IMR-90 (cell line): Measurements from ENCODE around the gene ARPC4. TPM values are rescaled to one million over a fixed set of nuclear protein-coding genes. Genes with fewer than 3 reads are reported as not detected.

Experiments used
- ATAC-seq: fragments of 200-7000 bp; cut with Tn5 transposase; 2 replicates; pipeline ENCODE4 v1.9.1; 2020; ENCODE audit warnings: low read depth, mild to moderate bottlenecking, moderate library complexity
- BruUV-seq: library from RNA; stranded (reverse); fragments of 400-500 nt; replicated peaks from 2 replicates; lab custom pipeline; 2021; lab: Mats Ljungman, UMichigan
- CTCF ChIA-PET: fragments of 300-600 bp; formaldehyde crosslinking; extraction: SDS; loops from one replicate; lab custom pipeline; 2021; ENCODE audit warnings: antibody characterized with exemption; lab: Yijun Ruan, JAX
- POLR2A ChIA-PET: fragments of 300-600 bp; sonication (Branson Sonifier 250); formaldehyde crosslinking; loops from one replicate; lab custom pipeline; 2022; ENCODE audit warnings: antibody characterized with exemption; ENCODE audit not compliant: unreplicated experiment; lab: Charles Lee
- DNase-seq: peaks from one replicate; pipeline ENCODE4 v3.0.0; 2013
- H2AFZ ChIP-seq: replicated peaks from 2 replicates; pipeline ENCODE3; 2013; ENCODE audit warnings: low read length, mild to moderate bottlenecking; ENCODE audit not compliant: poor library complexity
- H2AK5ac ChIP-seq: 2 replicates; pipeline ENCODE4 v1.6.1; 2013; ENCODE audit warnings: low read depth, low read length, inconsistent platforms
- H2AK9ac ChIP-seq: replicated peaks from 2 replicates; pipeline ENCODE3; 2013; ENCODE audit warnings: mild to moderate bottlenecking, low read depth, low read length, moderate library complexity; ENCODE audit not compliant: poor library complexity
- H2BK120ac ChIP-seq: 2 replicates; pipeline ENCODE4 v1.6.1; 2013; ENCODE audit warnings: low read depth, low read length, inconsistent platforms
- H2BK15ac ChIP-seq: 3 replicates; pipeline ENCODE4 v1.6.1; 2013; ENCODE audit warnings: low read depth, low read length, inconsistent platforms
- H2BK20ac ChIP-seq: 2 replicates; pipeline ENCODE4 v1.6.1; 2013; ENCODE audit warnings: low read depth, mild to moderate bottlenecking, inconsistent platforms, low read length, moderate library complexity
- H2BK5ac ChIP-seq: 2 replicates; pipeline ENCODE4 v1.6.1; 2013; ENCODE audit warnings: mild to moderate bottlenecking, low read depth, low read length, inconsistent platforms; ENCODE audit not compliant: poor library complexity, severe bottlenecking
- H3K14ac ChIP-seq: replicated peaks from 2 replicates; pipeline ENCODE4 v1.6.1; 2013; ENCODE audit warnings: low read depth, low read length, inconsistent platforms
- H3K18ac ChIP-seq: 2 replicates; pipeline ENCODE4 v1.6.1; 2013; ENCODE audit warnings: low read depth, low read length, control low read depth
- H3K23ac ChIP-seq: 2 replicates; pipeline ENCODE4 v1.6.1; 2013; ENCODE audit warnings: low read depth, low read length, inconsistent platforms
- H3K27ac ChIP-seq: 2 replicates; pipeline ENCODE4 v1.5.1; 2013; ENCODE audit warnings: mild to moderate bottlenecking, control low read depth, low read length; ENCODE audit not compliant: insufficient read depth
- H3K27me3 ChIP-seq: 2 replicates; pipeline ENCODE4 v1.6.1; 2013; ENCODE audit warnings: low read length; ENCODE audit not compliant: control insufficient read depth, insufficient read depth
- H3K36me3 ChIP-seq: 2 replicates; pipeline ENCODE4 v1.6.1; 2013; ENCODE audit warnings: low read length, mixed read lengths; ENCODE audit not compliant: control insufficient read depth, insufficient read depth
- H3K4ac ChIP-seq: 2 replicates; pipeline ENCODE4 v1.6.1; 2013; ENCODE audit warnings: low read depth, low read length, inconsistent platforms
- H3K4me1 ChIP-seq: 2 replicates; pipeline ENCODE4 v1.6.1; 2013; ENCODE audit warnings: low read length, mixed read lengths; ENCODE audit not compliant: control insufficient read depth, insufficient read depth
- H3K4me2 ChIP-seq: 2 replicates; pipeline ENCODE4 v1.6.1; 2013; ENCODE audit warnings: low read depth, mild to moderate bottlenecking, control low read depth, low read length, moderate library complexity
- H3K4me3 ChIP-seq: 2 replicates; pipeline ENCODE4 v1.5.1; 2013; ENCODE audit warnings: low read depth, mild to moderate bottlenecking, control low read depth, low read length, moderate library complexity; ENCODE audit not compliant: insufficient read depth
- H3K56ac ChIP-seq: 2 replicates; pipeline ENCODE4 v1.6.1; 2013; ENCODE audit warnings: low read length, inconsistent platforms; ENCODE audit not compliant: insufficient read depth; ENCODE audit errors: extremely low read depth
- H3K79me1 ChIP-seq, 2 experiments: 2 replicates each; pipeline ENCODE4 v1.6.1; 2013; ENCODE audit warnings: low read length in 2 of 2, inconsistent platforms in 1 of 2, low read depth in 1 of 2
- H3K9ac ChIP-seq: 2 replicates; pipeline ENCODE4 v1.6.1; 2013; ENCODE audit warnings: low read depth, low read length, control low read depth
- H3K9me1 ChIP-seq: 2 replicates; pipeline ENCODE4 v1.6.1; 2013; ENCODE audit warnings: low read length, inconsistent platforms; ENCODE audit not compliant: insufficient read depth
- H3K9me3 ChIP-seq: 2 replicates; pipeline ENCODE4 v1.6.1; 2013; ENCODE audit warnings: low read length; ENCODE audit not compliant: control insufficient read depth, insufficient read depth
- H4K20me1 ChIP-seq: 2 replicates; pipeline ENCODE4 v1.6.1; 2013; ENCODE audit warnings: low read length, inconsistent platforms; ENCODE audit not compliant: insufficient read depth
- H4K5ac ChIP-seq: 2 replicates; pipeline ENCODE4 v1.6.1; 2013; ENCODE audit warnings: mild to moderate bottlenecking, low read depth, low read length, control low read depth
- H4K8ac ChIP-seq, 2 experiments: 2 replicates each; pipeline ENCODE4 v1.6.1; 2013; ENCODE audit warnings: low read depth in 2 of 2, low read length in 2 of 2, control low read depth in 1 of 2, inconsistent platforms in 1 of 2
- H4K91ac ChIP-seq: 2 replicates; pipeline ENCODE4 v1.6.1; 2013; ENCODE audit warnings: low read depth, low read length, inconsistent platforms; ENCODE audit not compliant: insufficient read depth
- BHLHE40 ChIP-seq: fragments of 150-350 bp; IDR thresholded peaks from 2 replicates; pipeline ENCODE4 v1.6.1; 2016; ENCODE audit warnings: mild to moderate bottlenecking, low read depth, low read length
- CEBPB ChIP-seq: IDR thresholded peaks from 2 replicates; pipeline ENCODE4 v1.6.1; 2012; ENCODE audit warnings: low read depth, low read length, improper control_type of control experiment
- CHD1 ChIP-seq: IDR thresholded peaks from 2 replicates; pipeline ENCODE4 v1.6.1; 2012; ENCODE audit warnings: low read depth, low read length, improper control_type of control experiment
- FOS ChIP-seq: fragments of 150-350 bp; IDR thresholded peaks from 2 replicates; pipeline ENCODE4 v1.6.1; 2016; ENCODE audit warnings: low read depth, low read length
- MAFK ChIP-seq: IDR thresholded peaks from 2 replicates; pipeline ENCODE4 v1.6.1; 2012; ENCODE audit warnings: low read depth, low read length, improper control_type of control experiment
- MAZ ChIP-seq: IDR thresholded peaks from 2 replicates; pipeline ENCODE4 v1.6.1; 2012; ENCODE audit warnings: low read depth, mild to moderate bottlenecking, low read length, improper control_type of control experiment, moderate library complexity, borderline replicate concordance
- NFE2L2 ChIP-seq: fragments of 150-350 bp; IDR thresholded peaks from 2 replicates; pipeline ENCODE4 v1.6.1; 2016; ENCODE audit warnings: low read depth, mild to moderate bottlenecking, low read length
- RAD21 ChIP-seq: IDR thresholded peaks from 2 replicates; pipeline ENCODE4 v1.6.1; 2012; ENCODE audit warnings: low read length, improper control_type of control experiment
- RFX5 ChIP-seq: IDR thresholded peaks from 2 replicates; pipeline ENCODE4 v1.8.0; 2012; ENCODE audit warnings: low read depth, mild to moderate bottlenecking, low read length, moderate library complexity
- SMC3 ChIP-seq: fragments of 150-350 bp; IDR thresholded peaks from 2 replicates; pipeline ENCODE4 v1.6.1; 2016; ENCODE audit warnings: low read depth, mild to moderate bottlenecking, antibody characterized with exemption, low read length, moderate library complexity
- USF2 ChIP-seq: fragments of 150-350 bp; IDR thresholded peaks from 2 replicates; pipeline ENCODE4 v1.6.1; 2017; ENCODE audit warnings: mild to moderate bottlenecking, antibody characterized with exemption, low read length, low read depth
- WGBS, 2 experiments: methylation state at CpG; one replicate each; pipeline versions ENCODE4 v1.1.5 to v1.1.7; 2013; ENCODE audit warnings: missing lambda C conversion rate in 2 of 2; ENCODE audit not compliant: insufficient read length in 1 of 2; ENCODE audit errors: extremely low coverage in 2 of 2; 5-methylcytosine and 5-hydroxymethylcytosine counted together
- dilution Hi-C: fragments of 300-500 bp; cut with HindIII; formaldehyde crosslinking; loops from one replicate; pipeline ENCODE4 v1.14.3; 2018; ENCODE audit warnings: low sequenced_read_pairs; ENCODE audit not compliant: unreplicated experiment
- in situ Hi-C: fragments of 300-500 bp; cut with MboI; formaldehyde crosslinking; loops from 3 replicates; pipeline ENCODE4 v1.14.3; 2019; ENCODE audit warnings: low sequenced_read_pairs, inconsistent platforms, mixed read lengths
- intact Hi-C: fragments of 100-400 bp; cut with micrococcal nuclease; formaldehyde crosslinking; loops from 2 replicates; pipeline ENCODE4 v1.10.0; 2022
- polyA plus RNA-seq, 3 experiments: library from polyadenylated mRNA; depleted of rRNA; stranded (reverse); fragments of >200 nt; gene quantifications; 2 replicates each; pipeline ENCODE4 v1.2.3, GENCODE V29; 2012; ENCODE audit warnings: low replicate concordance in 1 of 3
- total RNA-seq: library from RNA; depleted of rRNA; stranded (reverse); fragments of >200 nt; gene quantifications from 2 replicates; pipeline ENCODE4 v1.2.3, GENCODE V29; 2012
- TF ChIP-seq, protein P1 (sequence below): fragments of 150-350 bp; IDR thresholded peaks from 2 replicates; pipeline ENCODE4 v1.6.1; 2016; ENCODE audit warnings: low read depth, mild to moderate bottlenecking, low read length, moderate library complexity, borderline replicate concordance
- TF ChIP-seq, protein P2 (sequence below): conservative IDR thresholded peaks from 2 replicates; pipeline ENCODE4 v1.5.1; 2012; ENCODE audit warnings: mild to moderate bottlenecking, low read depth, low read length, improper control_type of control experiment

The ARPC4 gene
- total and polyA plus RNA-seq, 2 of the 4 experiments (the other 2 are of a cell fraction) = 188 to 383 TPM

DNA sequence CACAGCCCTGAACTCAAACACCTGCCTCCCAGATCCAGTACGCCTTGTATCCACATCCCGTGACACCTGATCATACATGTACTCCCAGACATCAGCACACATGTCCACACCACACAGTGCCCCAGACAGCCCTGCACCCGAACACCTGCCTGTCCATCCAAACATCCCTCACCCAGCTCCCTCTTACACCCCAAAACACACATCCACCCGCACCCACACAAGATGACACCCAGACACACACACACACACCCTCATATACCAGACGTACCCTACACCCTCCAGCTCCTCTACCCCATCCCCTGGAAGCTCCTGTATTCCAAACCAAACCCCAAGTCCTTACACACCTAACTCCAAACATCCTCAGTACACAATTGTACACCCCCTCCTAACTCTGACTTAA, 23.9 kb upstream of the ARPC4 start:
- peak overlapping the region; percentile 96 for H2AK5ac ChIP-seq
- intact Hi-C loops (no loop called here), in situ Hi-C loops (no loop called here), dilution Hi-C loops (no loop called here)
- no TSS peak for BruUV-seq
- 0 out of 2 replicates have a peak overlapping the region, but pooled peaks have one; percentile 25 for H4K5ac ChIP-seq
- 0 out of 3 replicates have a peak overlapping the region, but pooled peaks have one; percentile 48 for H2BK15ac ChIP-seq
- no peaks in the 10 kb centered on the region for H3K9me3 ChIP-seq
- H3K27ac ChIP-seq = peak overlapping the region; percentile 46; the same call in 1 of the 2 replicates
- peak overlapping the region; percentile 60; the same call in 1 of the 2 replicates for H3K23ac ChIP-seq
- H3K4me3 ChIP-seq = peak overlapping the region; percentile 72
- H2BK5ac ChIP-seq = peak overlapping the region; percentile 40
- H2BK20ac ChIP-seq = no peak overlapping the region
- H3K4me2 ChIP-seq = peak overlapping the region; percentile 97
- H2AFZ ChIP-seq = peak overlapping the region; percentile 98
- H3K18ac ChIP-seq = no peak overlapping the region
- H3K56ac ChIP-seq = peak overlapping the region; percentile 29; the same call in 1 of the 2 replicates
- peak overlapping the region; percentile 87 for H2AK9ac ChIP-seq
- TF ChIP-seq SMC3 (no peak), RFX5 (no peak), CHD1 (no peak), CEBPB (no peak), MAFK (no peak), USF2 (no peak), RAD21 (no peak), MAZ (no peak), NFE2L2 (no peak), BHLHE40 (no peak), FOS (no peak)
- TF ChIP-seq, protein P1, sequence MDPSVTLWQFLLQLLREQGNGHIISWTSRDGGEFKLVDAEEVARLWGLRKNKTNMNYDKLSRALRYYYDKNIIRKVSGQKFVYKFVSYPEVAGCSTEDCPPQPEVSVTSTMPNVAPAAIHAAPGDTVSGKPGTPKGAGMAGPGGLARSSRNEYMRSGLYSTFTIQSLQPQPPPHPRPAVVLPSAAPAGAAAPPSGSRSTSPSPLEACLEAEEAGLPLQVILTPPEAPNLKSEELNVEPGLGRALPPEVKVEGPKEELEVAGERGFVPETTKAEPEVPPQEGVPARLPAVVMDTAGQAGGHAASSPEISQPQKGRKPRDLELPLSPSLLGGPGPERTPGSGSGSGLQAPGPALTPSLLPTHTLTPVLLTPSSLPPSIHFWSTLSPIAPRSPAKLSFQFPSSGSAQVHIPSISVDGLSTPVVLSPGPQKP = no peak
- TF ChIP-seq, protein P2, sequence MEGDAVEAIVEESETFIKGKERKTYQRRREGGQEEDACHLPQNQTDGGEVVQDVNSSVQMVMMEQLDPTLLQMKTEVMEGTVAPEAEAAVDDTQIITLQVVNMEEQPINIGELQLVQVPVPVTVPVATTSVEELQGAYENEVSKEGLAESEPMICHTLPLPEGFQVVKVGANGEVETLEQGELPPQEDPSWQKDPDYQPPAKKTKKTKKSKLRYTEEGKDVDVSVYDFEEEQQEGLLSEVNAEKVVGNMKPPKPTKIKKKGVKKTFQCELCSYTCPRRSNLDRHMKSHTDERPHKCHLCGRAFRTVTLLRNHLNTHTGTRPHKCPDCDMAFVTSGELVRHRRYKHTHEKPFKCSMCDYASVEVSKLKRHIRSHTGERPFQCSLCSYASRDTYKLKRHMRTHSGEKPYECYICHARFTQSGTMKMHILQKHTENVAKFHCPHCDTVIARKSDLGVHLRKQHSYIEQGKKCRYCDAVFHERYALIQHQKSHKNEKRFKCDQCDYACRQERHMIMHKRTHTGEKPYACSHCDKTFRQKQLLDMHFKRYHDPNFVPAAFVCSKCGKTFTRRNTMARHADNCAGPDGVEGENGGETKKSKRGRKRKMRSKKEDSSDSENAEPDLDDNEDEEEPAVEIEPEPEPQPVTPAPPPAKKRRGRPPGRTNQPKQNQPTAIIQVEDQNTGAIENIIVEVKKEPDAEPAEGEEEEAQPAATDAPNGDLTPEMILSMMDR = no peak
- H2BK120ac ChIP-seq = peak overlapping the region; percentile 14; the same call in 1 of the 2 replicates
- ChIA-PET CTCF (no interaction called here), POLR2A (no interaction called here)
- H3K79me1 ChIP-seq = peaks cover 16 to 48% of the 10 kb centered on the region in 2 experiments; a peak in 3 of 4 replicates
- H4K91ac ChIP-seq = 0 out of 2 replicates have a peak overlapping the region, but pooled peaks have one; percentile 16
- peaks cover 27% of the 10 kb centered on the region for H3K4me1 ChIP-seq
- H4K20me1 ChIP-seq = peaks cover 8% of the 10 kb centered on the region; the same call in 1 of the 2 replicates
- H3K14ac ChIP-seq = peak overlapping the region; percentile 85; the same call in 1 of the 2 replicates
- H3K9ac ChIP-seq = peak overlapping the region; percentile 63
- H3K27me3 ChIP-seq = no peaks in the 10 kb centered on the region
- 68% methylated on average over 5 of the region's 5 CpGs; no CpG with 5 or more reads in 1 of the 2 experiments for WGBS, 2 experiments
- peak overlapping the region; percentile 12 for H3K4ac ChIP-seq
- peaks cover 28% of the 10 kb centered on the region for H3K9me1 ChIP-seq
- ATAC-seq (no peak; the same call in 1 of the 2 replicates), DNase-seq (no peak)
- H4K8ac ChIP-seq = peak overlapping the region; percentile 73 to 76; a peak in 3 of 4 replicates
- peaks cover 1% of the 10 kb centered on the region; the same call in 1 of the 2 replicates for H3K36me3 ChIP-seq
